Neuronal stem cell (in vitro differentiated cells): Measurements from ENCODE around the gene NPB.

Experiments used
- DNase-seq: peaks from one replicate; pipeline ENCODE4 v3.0.0-alpha.2; 2013; ENCODE audit warnings: low spot score
- H2AFZ ChIP-seq: one replicate; pipeline ENCODE4 v1.6.1; 2013; ENCODE audit warnings: mild to moderate bottlenecking, low read length, inconsistent platforms
- H2AK5ac ChIP-seq: 2 replicates; pipeline ENCODE4 v1.6.1; 2013; ENCODE audit warnings: low read depth, mild to moderate bottlenecking, inconsistent platforms, low read length, moderate library complexity, mixed read lengths
- H2BK120ac ChIP-seq: 2 replicates; pipeline ENCODE4 v1.6.1; 2013; ENCODE audit warnings: low read depth, mild to moderate bottlenecking, inconsistent platforms, low read length, moderate library complexity, mixed read lengths
- H2BK12ac ChIP-seq: one replicate; pipeline ENCODE4 v1.6.1; 2013; ENCODE audit warnings: low read length, inconsistent platforms
- H2BK15ac ChIP-seq: 2 replicates; pipeline ENCODE4 v1.6.1; 2013; ENCODE audit warnings: mild to moderate bottlenecking, low read length, inconsistent platforms, mixed read lengths
- H2BK5ac ChIP-seq: one replicate; pipeline ENCODE4 v1.6.1; 2013; ENCODE audit warnings: inconsistent platforms, mild to moderate bottlenecking, low read length, moderate library complexity
- H3K14ac ChIP-seq: one replicate; pipeline ENCODE4 v1.6.1; 2013; ENCODE audit warnings: low read length, inconsistent platforms
- H3K18ac ChIP-seq: 2 replicates; pipeline ENCODE4 v1.6.1; 2013; ENCODE audit warnings: low read length, inconsistent platforms
- H3K23ac ChIP-seq: 2 replicates; pipeline ENCODE4 v1.6.1; 2013; ENCODE audit warnings: low read depth, mild to moderate bottlenecking, mixed read lengths, low read length, inconsistent platforms; ENCODE audit not compliant: poor library complexity
- H3K27ac ChIP-seq: replicated peaks from 3 replicates; pipeline ENCODE4 v1.5.1; 2013; ENCODE audit warnings: low read length, inconsistent platforms
- H3K27me3 ChIP-seq, 3 experiments: 2 replicates each; pipeline ENCODE4 v1.6.1; 2013; ENCODE audit warnings: low read length in 3 of 3, mild to moderate bottlenecking in 2 of 3, inconsistent platforms in 1 of 3, low read depth in 1 of 3, mixed read lengths in 1 of 3, moderate library complexity in 1 of 3; ENCODE audit not compliant: control insufficient read depth in 3 of 3, insufficient read depth in 3 of 3
- H3K36me3 ChIP-seq, 2 donors: replicated peaks in 1 of 2; 2 replicates each; pipeline ENCODE4 v1.6.1; 2013; ENCODE audit warnings: low read length in 2 of 2; ENCODE audit not compliant: control insufficient read depth in 2 of 2, insufficient read depth in 2 of 2
- H3K4ac ChIP-seq: 2 replicates; pipeline ENCODE4 v1.6.1; 2013; ENCODE audit warnings: inconsistent platforms, mild to moderate bottlenecking, low read length, moderate library complexity
- H3K4me1 ChIP-seq, 2 donors: 1 replicate in 1 of 2; 2 replicates in 1 of 2; pipeline ENCODE4 v1.6.1; 2013; ENCODE audit warnings: low read length in 2 of 2, low read depth in 1 of 2; ENCODE audit not compliant: control insufficient read depth in 2 of 2, insufficient read depth in 1 of 2
- H3K4me2 ChIP-seq: one replicate; pipeline ENCODE4 v1.6.1; 2013; ENCODE audit warnings: mild to moderate bottlenecking, low read length, inconsistent platforms; ENCODE audit not compliant: insufficient read depth, poor library complexity, severe bottlenecking
- H3K4me3 ChIP-seq, 2 donors: 2 replicates each; pipeline ENCODE4 v1.5.1; 2013; ENCODE audit warnings: low read length in 2 of 2, mild to moderate bottlenecking in 2 of 2, inconsistent platforms in 1 of 2, moderate library complexity in 1 of 2
- H3K79me1 ChIP-seq: one replicate; pipeline ENCODE4 v1.6.1; 2013; ENCODE audit warnings: low read depth, mild to moderate bottlenecking, inconsistent platforms, low read length, moderate library complexity
- H3K9ac ChIP-seq: one replicate; pipeline ENCODE4 v1.6.1; 2013; ENCODE audit warnings: mild to moderate bottlenecking, low read depth, low read length, inconsistent platforms; ENCODE audit not compliant: poor library complexity
- H3K9me3 ChIP-seq, 2 donors: replicated peaks in 1 of 2; 2 replicates each; pipeline versions ENCODE3 to v1.6.1; 2013; ENCODE audit warnings: low read length in 2 of 2, mild to moderate bottlenecking in 2 of 2, inconsistent platforms in 1 of 2, low read depth in 1 of 2, mixed read lengths in 1 of 2, moderate library complexity in 1 of 2; ENCODE audit not compliant: control insufficient read depth in 2 of 2, insufficient read depth in 1 of 2
- H4K8ac ChIP-seq: one replicate; pipeline ENCODE4 v1.6.1; 2013; ENCODE audit warnings: low read depth, mild to moderate bottlenecking, inconsistent platforms, low read length, moderate library complexity
- H4K91ac ChIP-seq: one replicate; pipeline ENCODE4 v1.6.1; 2013; ENCODE audit warnings: low read length, low read depth, mild to moderate bottlenecking, inconsistent platforms; ENCODE audit not compliant: poor library complexity
- WGBS, 2 donors: extraction: QIAGEN DNeasy Blood & Tissue Kit; methylation state at CpG; one replicate each; pipeline ENCODE4 v1.1.7; 2013; ENCODE audit warnings: missing lambda C conversion rate in 2 of 2, mixed read lengths in 1 of 2; ENCODE audit not compliant: insufficient read length in 2 of 2, insufficient replicate concordance in 1 of 2; ENCODE audit errors: extremely low coverage in 2 of 2; 5-methylcytosine and 5-hydroxymethylcytosine counted together

Gene NPB

DNA sequence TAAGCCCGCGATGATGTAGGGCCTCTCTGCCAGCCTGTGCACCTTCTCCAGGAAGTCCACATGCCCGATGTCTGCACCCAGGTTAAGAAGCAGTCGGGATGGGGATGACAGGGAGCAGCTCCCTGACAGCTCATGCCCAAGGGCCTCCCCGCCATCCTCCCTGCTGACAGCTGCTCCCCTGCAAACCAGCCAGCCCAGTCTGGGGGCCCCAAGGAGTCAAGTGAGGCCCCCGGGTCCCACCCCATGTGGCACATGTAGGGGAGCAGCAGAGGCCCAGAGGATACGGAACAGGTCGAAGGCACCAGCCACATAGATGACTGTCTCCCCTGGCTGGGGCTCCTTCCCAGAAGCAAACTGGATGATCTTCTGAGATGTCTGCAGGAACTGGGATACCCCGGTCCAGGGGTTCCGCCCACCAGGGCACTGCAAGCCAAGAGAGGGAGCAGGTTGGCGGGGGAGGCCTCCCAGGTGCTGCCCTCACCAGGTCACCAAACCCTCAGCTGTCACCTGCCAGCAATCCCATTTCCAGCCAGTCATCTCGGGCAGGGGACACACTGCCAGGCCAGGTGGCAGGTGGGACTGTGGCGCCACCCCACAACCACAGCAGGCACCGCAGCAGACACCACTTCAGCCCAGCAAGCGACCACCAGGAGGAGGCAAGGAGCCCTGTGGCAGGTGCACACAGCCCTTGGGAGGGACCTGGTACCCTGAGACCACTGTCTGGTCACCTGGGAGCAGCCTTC, 4.6 kb downstream of the NPB start:
- Histone ChIP-seq H2AFZ (no peak overlapping the region), H3K4me1 (peaks cover 6 to 10% of the 10 kb centered on the region in 2 donors), H3K4ac (no peak overlapping the region), H3K79me1 (peaks cover 7% of the 10 kb centered on the region), H3K23ac (no peak overlapping the region), H3K4me2 (no peak overlapping the region), H2AK5ac (no peak overlapping the region), H3K18ac (no peak overlapping the region), H4K8ac (no peak overlapping the region), H2BK120ac (no peak overlapping the region), H4K91ac (no peak overlapping the region), H2BK15ac (no peak overlapping the region), H2BK12ac (no peak overlapping the region), H3K4me3 (no peak overlapping the region), H3K9ac (no peak overlapping the region), H3K36me3 (peaks cover 17 to 57% of the 10 kb centered on the region in 2 donors), H3K9me3 (no peaks in the 10 kb centered on the region), H3K27ac (no peak overlapping the region), H2BK5ac (no peak overlapping the region), H3K14ac (no peak overlapping the region), H3K27me3 (peaks cover 0 to 14% (median 2%) of the 10 kb centered on the region in 3 experiments)
- no CpG with 5 or more reads among the region's 15 CpGs for WGBS, 2 donors
- no peak for DNase-seq

DNA sequence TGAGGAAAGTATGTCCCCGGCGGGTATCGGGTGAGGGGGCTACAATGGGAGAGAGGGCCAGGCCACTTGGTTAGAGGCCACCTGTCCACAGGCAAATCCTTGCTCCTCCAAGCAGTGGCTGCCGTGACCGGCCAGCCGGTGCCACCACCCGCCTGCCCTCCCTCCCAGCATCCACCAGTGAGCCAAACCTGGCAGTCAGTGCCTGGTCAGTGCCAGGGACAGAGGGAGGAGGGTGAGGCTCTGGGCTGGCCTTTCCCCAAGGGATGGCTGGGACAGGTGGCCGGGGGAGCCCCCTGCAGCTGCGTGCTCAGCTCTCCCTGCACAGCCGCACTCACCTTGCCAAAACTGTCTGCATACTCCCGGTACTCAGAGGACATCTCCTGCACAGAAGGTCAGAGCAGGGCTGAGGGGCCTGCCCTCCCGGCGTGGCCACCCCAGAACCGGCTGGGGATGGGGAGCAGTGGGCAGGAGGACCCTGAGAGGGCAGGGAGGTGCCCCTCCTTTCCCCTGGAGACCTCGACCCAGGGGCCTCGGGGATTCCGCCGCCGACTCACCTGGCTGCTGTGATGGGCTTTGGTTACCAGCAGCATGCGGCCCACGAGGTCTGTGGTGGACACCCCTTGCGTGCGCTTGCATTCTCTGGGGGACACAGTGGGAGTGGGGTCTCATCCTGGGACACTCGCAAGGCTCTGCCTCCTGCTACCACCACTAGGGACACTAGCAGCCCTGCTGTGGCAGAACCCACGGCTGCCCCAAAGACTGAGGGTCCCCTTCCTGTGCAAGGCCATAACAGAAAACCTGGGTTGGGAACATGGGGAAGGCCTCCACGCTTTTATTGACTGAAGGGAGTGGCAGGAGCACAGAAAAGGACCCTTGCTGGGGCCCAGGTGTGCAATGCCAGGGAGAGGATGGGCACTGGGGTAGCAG, 5.4 kb downstream of the NPB start:
- Histone ChIP-seq H2BK12ac (no peak overlapping the region), H3K36me3 (peaks cover 18 to 66% of the 10 kb centered on the region in 2 donors), H3K79me1 (peaks cover 5% of the 10 kb centered on the region), H4K8ac (no peak overlapping the region), H4K91ac (no peak overlapping the region), H3K4me2 (no peak overlapping the region), H2BK5ac (no peak overlapping the region), H3K18ac (no peak overlapping the region), H3K4me1 (peaks cover 4 to 10% of the 10 kb centered on the region in 2 donors), H3K9ac (no peak overlapping the region), H3K14ac (no peak overlapping the region), H2BK15ac (no peak overlapping the region), H3K27ac (no peak overlapping the region), H3K9me3 (no peaks in the 10 kb centered on the region), H3K4me3 (no peak overlapping the region), H2AFZ (no peak overlapping the region), H3K23ac (no peak overlapping the region), H3K4ac (peak overlapping the region; percentile 53), H2AK5ac (no peak overlapping the region), H2BK120ac (no peak overlapping the region), H3K27me3 (peaks cover 0 to 7% (median 0%) of the 10 kb centered on the region in 3 experiments)
- DNase-seq = no peak
- no CpG with 5 or more reads among the region's 26 CpGs for WGBS, 2 donors

DNA sequence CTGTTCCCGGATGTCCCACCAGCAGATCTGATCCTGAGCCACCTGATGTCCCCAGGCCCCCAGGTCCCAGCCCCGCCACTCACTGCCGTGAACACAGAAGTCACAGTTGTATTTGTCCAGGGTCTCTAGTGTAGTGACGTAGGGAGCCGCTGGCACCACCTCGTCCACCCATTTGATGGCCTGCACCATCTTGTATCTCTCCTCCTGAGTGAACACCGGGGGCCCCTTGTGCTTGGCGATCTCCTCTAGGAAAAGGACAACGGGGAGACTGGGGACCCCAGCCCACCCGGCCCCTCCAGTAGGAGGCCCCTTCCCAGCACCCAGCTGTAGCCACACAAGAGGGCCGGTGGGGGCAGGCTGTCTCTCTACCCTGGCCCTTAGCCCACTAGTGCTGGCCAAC, 6.8 kb downstream of the NPB start:
- Histone ChIP-seq H3K4ac (no peak overlapping the region), H3K4me2 (no peak overlapping the region), H4K8ac (no peak overlapping the region), H3K4me3 (no peak overlapping the region), H3K9me3 (no peaks in the 10 kb centered on the region), H2AK5ac (no peak overlapping the region), H2AFZ (no peak overlapping the region), H3K18ac (no peak overlapping the region), H3K23ac (no peak overlapping the region), H2BK120ac (no peak overlapping the region), H3K9ac (no peak overlapping the region), H3K79me1 (peaks cover 5% of the 10 kb centered on the region), H3K36me3 (peaks cover 25 to 74% of the 10 kb centered on the region in 2 donors), H3K14ac (no peak overlapping the region), H2BK15ac (no peak overlapping the region), H3K4me1 (peaks cover 4 to 10% of the 10 kb centered on the region in 2 donors), H2BK5ac (no peak overlapping the region), H3K27me3 (no peaks in the 10 kb centered on the region), H3K27ac (no peak overlapping the region), H2BK12ac (no peak overlapping the region), H4K91ac (no peak overlapping the region)
- no CpG with 5 or more reads among the region's 11 CpGs for WGBS, 2 donors
- DNase-seq = no peak

DNA sequence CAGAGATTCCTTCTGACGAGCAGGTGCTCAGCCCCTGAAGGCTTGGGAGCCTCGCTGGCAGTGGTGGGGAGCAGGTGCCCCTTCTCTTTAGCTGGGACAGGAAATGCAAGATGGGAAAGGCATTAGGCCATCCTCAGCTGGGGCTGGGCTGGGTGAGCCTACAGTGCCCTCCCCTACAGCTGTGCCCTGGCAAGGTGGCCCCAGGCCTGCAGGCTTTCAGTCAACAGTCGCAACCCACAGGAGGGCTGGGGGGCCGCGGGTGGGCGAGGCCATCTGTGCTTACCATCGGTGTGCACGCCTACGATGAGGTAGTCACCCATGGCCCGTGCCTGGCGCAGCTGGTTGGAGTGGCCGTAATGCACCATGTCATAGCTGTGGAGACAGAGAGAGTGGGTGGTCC, 7.2 kb downstream of the NPB start:
- H3K9me3 ChIP-seq = no peaks in the 10 kb centered on the region
- H2BK120ac ChIP-seq = no peak overlapping the region
- H3K27me3 ChIP-seq = no peaks in the 10 kb centered on the region
- no peak overlapping the region for H4K8ac ChIP-seq
- H3K36me3 ChIP-seq = peaks cover 29 to 74% of the 10 kb centered on the region in 2 donors
- H3K14ac ChIP-seq = no peak overlapping the region
- no peak overlapping the region for H3K9ac ChIP-seq
- no peak overlapping the region for H3K27ac ChIP-seq
- no peak overlapping the region for H3K23ac ChIP-seq
- no peak overlapping the region for H2AFZ ChIP-seq
- H2BK12ac ChIP-seq = no peak overlapping the region
- no peak overlapping the region for H2BK5ac ChIP-seq
- WGBS, 2 donors = no CpG with 5 or more reads among the region's 12 CpGs
- H3K4ac ChIP-seq = no peak overlapping the region
- peaks cover 5% of the 10 kb centered on the region for H3K79me1 ChIP-seq
- H3K18ac ChIP-seq = no peak overlapping the region
- peak overlapping the region; percentile 81 for H2AK5ac ChIP-seq
- H3K4me1 ChIP-seq = peaks cover 4 to 10% of the 10 kb centered on the region in 2 donors
- H3K4me3 ChIP-seq = peak overlapping the region; percentile 9 to 33
- H3K4me2 ChIP-seq = no peak overlapping the region
- H4K91ac ChIP-seq = no peak overlapping the region
- no peak overlapping the region for H2BK15ac ChIP-seq
- DNase-seq = no peak
